Midbrain (tissue), 1 donor: ENCODE data around the gene DYNC2LI1.
"Not testable (repeated sequence)": the region's sequence is repeated elsewhere in the genome, so short reads cannot be mapped to it uniquely, and the experiment has no call there.

Experiments
- DNase-seq: peaks from one replicate; lab custom pipeline; 2025; lab: John Stamatoyannopoulos, UW

The DYNC2LI1 gene

DNA sequence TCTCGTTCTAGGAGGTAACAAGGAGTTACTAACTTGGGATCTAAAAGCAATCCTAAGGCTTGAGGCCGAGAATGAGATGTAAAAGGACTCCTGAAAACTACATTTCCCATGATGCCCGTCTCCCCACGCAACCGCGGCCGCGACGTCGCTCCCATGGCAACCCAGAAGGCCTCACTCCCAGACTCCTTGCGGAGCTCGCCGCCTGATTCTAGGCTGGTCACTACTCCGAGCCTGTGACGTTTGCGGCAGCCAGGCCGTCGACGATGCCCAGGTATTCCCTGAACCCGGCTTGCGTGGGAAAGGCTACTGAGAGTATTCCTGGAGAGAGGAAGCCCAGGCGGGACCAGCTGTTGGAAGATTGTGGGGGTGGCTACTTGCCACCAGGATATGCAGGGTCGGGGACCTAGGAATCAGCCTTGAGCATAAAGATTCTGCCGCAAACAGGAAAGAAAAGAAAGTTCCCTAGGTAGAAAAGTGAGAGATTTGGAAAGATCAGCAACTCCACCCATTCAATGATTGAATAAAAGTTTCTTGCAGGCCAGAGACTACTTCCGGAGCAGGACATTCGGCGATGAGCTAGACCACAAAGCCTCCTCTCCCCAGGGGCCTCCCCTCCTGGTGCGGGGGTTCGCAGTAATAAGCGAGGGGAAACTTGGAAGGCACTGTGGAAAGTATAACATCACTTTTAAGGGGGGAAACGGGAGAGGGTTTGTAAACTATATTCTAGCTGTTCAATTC lies at the start of gene DYNC2LI1:
Gene DYNC2LI1, plus strand, starts transcription at position 164 of the 738 bp plus-strand sequence. Its CDS starts 100 bp downstream, at position 264.
- DNase-seq, result peak; percentile 92

DNA sequence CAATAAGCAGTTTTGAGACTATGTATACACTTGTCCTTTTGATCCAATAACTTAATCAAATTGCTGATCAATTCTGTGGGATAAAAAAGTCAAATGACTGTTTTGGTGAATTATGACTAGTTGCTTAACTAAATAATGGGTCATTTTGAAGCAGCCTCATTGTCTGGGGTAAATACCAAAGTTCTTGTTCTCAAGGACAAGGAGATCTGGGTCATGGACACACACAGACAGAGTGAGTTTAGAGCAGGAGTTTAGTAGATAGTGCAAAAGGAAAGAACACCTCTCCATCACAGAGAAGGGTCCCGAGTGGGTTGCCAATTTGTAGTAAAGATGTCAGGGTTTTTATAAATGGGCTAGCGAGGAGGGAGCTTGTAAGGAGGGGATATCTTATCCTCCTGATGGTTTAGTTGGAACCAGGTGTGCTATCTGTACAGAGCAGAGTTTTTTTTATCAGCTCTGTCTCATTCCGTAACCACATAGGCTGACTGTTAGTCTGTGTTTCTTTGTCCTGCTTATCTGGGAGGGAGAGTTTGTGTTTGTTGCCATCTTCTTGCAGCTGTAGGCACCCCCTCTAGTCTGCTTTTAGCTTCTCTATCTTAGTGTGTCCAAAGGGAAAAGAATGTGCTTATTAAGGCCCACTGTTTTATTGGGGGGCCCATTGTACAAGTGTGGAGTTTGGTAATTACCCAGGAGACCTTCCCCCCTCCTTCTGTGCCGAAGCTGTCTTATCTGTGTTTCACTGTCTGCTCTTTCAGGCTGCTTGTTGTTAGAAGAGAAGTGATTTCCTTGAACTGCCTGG lies 48.9 kb upstream of the DYNC2LI1 start:
- DNase-seq, result no peak

DNA sequence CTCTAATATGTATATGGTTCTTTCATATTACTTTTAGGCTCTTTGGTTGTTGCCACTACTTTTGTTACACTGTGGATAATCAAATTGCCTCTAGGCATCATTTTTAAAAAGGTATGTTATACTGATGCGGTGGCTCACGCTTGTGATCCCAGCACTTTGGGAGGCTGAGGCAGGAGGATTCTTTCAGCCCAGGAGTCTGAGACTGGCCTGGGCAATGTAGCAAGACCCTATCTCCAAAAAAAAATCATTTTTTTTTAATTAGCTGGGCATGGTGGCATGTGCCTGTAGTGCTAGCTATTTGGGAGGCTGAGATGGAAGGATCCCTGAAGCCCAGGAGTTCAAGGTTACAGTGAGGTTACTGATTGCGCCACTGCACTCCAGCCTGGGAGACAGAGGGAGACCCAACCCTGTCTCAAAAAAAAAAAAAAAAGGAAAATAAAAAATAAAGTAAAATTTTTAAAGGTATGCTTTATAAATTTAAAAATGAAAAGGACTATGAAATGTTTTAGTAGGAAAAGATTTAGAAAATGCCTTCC lies 48.1 kb upstream of the DYNC2LI1 start:
- DNase-seq, result no peak

DNA sequence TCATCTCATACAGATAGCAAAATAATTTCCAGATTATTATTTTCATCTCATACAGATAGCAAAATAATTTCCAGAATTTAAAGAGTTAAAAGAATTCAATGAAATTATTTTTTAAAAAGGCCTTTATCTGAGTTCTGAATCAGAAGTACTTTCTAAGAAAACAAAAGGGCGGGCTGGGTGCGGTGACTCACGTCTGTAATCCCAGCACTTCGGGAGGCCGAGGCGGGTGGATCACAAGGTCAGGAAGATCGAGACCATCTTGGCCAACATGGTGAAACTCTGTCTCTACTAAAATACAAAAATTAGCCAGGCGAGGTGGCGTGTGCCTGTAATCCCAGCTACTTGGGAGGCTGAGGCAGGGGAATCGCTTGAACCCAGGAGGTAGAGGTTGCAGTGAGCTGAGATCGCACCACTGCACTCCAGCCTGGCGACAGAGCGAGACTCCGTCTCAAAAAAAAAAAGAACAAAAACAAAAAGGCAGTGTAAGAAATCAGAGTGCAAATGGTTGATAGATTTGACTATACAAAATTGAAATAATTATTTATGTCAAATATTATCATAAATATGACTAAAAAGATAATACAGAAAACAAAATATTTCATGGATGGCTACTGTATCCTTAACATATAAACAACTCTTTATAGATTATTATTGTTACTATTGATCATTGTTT lies 46.7 kb upstream of the DYNC2LI1 start:
- DNase-seq, result not testable (repeated sequence)

DNA sequence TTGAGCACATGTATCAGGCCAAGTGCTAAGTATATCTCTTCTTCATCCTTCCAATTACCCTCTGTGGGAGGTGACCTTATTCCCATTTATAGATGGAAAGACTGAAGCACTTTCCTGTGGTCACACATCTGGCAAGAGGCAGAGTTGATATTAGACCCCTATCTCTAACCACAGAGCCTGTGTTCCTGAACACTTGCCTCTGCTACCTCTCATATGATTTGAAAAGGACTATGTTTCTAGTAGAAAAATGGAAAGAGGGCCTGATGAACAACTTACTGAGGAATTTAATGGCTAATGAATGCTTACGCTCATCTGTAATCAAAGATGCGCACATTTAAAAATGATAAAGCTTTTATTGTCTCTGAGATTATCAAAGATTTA lies 46.2 kb upstream of the DYNC2LI1 start:
- no peak for DNase-seq

DNA sequence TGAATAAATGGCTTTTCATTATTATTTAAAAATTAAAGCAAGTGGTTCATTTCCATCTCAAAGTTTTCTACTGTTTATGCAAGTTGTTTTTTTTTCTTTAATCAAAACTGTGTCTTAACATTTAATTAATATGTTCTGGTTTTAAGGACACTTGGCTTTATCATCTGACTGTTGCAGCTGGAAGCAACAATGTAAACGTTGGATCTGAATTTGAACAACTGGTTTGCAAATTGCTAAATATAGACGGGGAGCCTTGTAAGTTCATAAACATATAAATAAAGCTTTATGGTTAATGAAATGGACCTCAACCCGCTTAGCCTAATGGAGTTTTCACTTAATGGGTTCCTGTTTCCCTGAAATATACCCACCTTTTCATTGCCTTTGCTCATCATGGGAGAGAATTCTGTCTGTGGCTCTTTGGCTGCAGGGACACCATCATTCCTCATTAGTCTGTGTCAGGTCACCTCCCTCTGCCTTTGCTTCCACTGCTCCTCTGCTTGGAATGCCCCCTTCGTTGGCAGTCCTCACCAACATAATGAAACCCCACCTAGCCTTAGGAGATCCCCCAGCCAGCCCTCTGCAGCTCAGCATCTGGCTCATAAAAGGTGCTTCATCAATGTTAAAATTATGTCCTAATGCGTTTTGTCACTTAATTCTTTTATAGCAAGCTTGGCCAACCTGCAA lies 44.2 kb upstream of the DYNC2LI1 start:
- no peak for DNase-seq

DNA sequence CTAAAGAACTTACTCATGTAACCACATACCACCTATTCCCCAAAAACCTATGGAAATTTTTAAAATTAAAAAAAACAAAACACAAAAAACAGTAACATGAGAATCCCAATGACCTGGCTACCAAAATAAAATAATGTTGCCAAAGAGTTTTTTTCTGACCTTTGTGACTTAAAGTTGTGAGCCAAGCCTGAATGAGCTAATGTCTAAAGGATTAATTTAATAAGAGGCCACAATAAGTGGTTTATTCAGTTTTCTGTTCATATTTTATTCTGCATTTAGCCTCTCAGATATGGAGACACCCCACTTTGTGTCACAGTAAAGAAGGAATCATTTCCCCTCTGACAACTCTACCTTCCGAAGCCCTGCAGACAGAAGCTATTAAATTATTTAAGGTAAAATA lies 42.6 kb upstream of the DYNC2LI1 start:
- DNase-seq, result no peak

DNA sequence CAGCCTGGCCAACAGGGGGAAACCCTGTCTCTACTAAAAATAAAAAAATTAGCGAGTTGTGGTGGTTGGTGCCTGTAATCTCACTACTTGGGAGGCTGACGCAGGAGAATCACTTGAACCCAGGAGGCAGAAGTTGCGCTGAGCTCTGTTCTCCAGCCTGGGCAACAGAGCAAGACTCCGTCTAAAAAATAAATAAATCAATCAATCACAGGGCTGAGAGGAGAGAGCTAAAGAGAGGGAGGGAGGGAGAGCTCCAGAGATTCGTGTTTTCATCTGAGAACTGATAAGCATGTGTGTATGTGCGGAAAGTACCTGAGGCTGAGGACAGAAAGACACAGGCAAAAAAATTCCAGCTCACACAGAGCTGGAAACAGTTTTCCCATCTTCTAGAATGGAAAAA lies 37.2 kb upstream of the DYNC2LI1 start:
- DNase-seq, result no peak

DNA sequence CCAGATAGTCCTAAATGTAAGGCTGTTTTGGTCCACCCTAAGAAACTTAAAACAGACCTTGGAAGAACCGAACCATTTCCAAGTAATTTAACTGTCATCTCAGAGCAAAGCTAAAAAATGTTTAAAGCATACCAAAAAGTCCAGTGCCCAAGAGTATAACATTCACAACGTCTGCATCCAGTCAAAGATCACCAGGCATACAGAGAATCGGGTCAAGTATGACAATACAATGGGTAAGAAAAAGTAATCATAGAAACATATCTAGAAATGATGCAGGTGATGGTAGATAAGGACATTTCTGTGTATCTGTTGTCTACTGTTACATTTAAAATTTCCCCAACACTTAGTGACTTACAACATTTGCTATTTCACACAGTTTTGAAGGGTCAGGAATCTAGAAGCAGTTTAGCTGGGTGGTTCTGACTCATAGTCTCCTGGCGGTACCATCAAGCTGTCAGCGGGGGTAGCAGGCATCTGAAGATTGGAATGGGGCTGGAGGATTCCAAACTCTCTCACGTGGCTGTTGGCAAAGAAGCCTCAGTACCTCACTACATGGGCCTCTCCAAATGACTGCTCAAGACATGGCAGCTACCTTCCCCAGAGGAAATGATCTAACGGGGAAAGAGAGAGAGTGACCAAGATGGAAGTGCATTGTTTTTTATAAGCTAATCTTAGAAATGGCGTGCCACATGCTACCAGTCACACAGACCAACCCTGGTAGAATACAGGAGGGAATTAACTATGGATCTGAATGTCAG lies 36.6 kb upstream of the DYNC2LI1 start:
- DNase-seq, result no peak

DNA sequence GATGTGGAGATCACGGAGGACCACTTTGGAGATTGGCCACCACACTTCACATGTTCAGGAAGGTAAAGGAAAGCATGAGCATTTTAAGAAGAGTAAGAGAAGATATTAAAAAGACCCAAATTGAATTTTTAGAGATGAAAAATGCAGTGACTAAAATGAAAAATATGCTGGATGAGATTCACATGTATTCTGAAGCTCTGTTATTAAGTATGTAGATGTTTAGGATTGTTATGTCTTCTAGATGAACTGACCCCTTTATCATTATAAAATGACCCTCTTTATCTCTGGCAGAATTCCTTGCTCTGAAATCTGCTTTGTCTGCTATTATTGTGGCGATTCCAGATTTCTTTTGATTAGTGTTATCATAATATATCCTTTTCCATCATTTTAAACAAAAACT lies 36.0 kb upstream of the DYNC2LI1 start:
- DNase-seq, result no peak

DNA sequence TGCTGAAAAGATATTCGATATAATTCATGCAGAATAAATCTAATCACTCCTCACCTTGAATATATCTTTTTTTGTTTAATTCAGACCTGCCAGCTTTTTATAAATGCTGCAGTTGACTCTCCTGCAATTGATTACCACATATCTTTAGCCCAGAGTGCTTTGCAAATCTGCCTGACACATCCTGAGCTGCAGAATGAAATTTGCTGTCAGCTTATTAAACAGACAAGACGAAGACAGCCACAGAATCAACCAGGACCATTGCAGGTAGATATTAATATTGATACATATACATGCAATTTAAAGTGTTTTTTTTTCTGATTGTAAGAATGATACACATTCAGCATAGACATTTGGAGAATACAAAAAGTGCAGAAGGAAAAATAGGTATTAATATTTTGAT lies 35.6 kb upstream of the DYNC2LI1 start:
- no peak for DNase-seq

DNA sequence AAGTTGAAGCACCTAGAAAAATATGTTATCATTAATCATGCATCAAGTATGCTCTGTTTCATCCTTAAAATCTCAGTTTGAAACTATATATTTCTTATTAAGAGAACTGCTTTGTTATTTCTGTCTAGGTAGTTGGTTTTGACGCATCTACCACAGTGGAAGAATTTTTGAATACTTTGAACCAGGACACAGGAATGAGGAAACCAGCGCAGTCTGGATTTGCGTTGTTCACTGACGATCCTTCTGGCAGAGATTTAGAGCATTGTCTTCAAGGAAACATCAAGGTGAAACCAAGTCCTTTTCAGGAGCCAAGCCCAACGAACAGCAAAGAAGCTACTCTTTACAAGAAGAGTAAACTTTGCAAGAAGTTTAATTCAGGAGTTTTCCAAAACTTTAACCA lies 30.1 kb upstream of the DYNC2LI1 start:
- no peak for DNase-seq

DNA sequence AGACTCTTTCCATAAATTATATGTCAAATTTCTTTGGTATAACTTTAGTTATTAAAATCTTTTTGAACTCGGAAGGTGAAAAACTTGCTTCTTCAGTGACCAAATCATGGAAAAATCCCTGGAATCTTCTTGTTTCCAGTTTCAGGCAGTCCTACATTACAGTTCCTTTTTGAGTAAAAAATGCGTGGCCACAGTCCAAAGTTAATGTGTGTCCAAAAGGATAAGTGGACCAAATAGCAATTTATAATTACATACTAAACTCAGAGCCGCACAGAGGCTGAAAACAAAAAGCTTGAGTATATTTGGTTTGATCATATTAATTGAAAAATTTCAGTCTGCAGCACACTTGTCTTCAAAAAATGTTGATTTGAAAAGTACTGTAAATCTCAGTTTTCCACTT lies 28.4 kb upstream of the DYNC2LI1 start:
- no peak for DNase-seq

DNA sequence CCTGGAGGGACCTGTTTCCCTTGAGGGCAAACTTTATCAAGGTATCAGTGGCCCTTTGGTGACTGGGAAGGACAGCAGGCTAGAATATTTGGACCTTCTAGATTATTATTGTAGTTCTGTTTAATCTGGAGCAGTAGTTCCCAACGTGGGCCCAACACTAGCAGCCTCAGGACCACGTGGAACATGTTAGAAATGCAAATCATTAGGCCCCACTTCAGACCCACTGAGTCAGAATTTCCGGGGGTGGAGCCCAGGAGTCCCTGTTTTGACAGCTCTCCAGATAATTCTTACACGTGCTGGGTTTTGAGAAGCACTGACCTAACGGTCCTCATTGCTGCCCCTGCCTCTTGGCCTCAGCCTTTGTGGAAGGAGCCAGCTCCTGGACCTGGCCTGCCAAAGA lies 25.5 kb upstream of the DYNC2LI1 start:
- DNase-seq, result no peak

DNA sequence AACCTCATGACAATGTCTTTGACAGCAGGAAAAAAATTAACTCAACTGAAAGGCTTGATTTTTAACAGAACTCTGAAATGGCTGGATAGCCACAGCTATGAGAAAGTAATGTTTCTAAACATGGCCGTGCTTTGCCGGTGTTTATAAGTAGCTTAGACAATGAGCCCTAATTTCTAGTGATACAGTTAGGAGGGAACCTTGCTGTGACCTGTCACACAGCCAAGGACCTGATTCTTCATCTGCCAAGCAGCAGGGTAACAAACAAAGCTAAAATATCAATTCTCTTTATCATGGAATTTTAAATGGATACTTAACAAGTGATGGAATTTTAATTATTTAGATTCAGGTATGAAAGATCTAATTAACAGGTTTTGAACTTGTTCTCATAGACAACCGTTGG lies 24.3 kb upstream of the DYNC2LI1 start:
- no peak for DNase-seq

DNA sequence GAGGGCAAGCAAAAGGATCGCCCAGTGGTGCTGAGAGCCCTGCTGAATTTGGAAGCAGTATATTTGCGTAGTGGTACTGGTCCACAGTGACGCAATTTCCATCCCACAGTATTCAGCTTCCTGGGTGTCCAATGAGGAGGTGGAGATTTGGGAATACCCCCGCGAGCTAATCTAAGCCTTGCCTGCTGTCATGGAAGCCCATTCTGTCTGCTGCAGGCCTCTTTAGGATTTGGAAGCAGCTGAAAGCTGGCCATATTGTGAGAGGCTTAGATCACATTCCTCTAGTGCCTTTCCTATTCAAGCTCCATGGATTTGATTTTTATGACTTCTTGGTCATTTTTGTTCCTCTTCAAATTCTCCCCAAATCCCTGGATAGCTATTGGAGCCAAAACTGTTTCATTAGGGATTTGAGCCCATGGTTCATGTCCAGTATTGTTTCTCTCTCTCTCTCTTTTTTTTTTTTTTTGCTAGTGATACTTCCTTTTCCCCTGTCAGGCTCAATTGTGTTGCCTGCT lies 22.3 kb upstream of the DYNC2LI1 start:
- DNase-seq, result no peak

DNA sequence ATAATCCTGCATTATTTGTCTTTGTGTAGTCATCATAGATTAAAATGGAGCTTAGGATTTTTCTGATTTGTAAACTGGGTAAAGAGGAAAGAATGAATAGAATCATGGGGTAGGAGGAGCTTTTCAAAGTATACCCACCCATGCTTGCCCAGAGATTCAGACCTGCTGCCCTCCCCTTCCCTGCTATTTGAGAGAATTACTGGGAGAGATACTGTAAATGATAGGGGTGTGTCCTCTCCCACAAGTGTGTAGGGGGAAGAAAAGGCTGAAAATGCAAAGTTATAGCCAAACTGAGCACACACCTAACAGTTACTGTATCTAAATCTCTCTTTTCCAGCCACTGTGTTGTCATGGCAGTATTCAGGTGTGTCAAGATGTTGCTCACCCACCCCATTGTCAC lies 21.5 kb upstream of the DYNC2LI1 start:
- DNase-seq, result no peak

DNA sequence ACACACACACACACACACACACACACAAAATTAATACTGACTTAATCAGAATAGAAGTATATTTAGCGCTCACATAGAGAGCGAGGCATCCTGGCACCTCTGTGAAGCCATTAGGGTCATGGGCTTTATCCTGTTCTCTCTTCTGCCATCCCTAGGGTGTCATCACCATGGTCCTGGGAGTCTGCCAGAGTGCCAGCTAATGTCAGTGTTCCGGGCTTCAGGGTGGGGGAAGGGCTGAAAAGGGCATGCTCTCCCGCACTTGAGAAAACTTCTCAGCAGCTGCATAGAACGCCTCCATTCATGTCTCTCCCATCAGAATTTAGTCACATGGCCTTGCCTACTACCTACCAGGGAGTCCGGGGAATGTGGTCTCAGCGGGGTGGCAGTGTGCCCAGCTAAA lies 19.7 kb upstream of the DYNC2LI1 start:
- no peak for DNase-seq

DNA sequence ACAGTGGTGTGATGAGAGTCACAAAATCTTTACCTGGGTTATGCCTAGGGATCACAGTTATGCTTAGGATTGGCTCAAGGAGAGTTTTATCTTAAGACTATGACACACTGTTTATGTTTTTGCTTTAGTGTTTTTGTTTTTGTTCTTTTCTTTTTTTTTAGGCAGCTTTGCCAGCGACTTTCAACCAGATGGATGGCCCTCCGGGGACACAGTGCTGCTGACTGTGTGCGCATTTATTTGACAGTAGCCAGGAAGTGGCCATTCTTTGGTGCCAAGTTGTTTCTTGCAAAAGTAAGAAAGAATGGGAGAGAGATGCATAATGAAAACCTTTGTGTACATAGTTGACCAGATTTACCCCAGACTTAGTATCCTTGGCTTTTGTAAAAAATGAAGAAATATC lies 15.1 kb upstream of the DYNC2LI1 start:
- DNase-seq, result no peak

DNA sequence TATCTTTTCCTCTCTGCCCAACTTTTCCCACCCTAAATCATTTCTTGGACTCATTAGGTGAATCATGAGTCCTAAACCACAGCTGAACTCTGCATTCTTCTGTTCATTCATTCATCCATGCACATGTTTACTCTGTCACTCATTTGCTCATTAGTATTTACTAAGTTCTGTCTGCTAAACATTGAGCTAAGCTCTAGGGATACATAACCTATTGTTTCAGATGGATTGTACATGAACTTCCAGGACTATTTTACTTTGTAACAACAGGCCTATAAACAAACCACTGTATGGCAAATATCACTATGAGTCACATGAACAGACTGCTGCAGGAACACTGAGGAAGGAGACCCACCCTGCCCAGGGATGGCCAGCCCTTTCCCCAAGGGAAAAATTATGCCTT lies 14.6 kb upstream of the DYNC2LI1 start:
- DNase-seq, result no peak

DNA sequence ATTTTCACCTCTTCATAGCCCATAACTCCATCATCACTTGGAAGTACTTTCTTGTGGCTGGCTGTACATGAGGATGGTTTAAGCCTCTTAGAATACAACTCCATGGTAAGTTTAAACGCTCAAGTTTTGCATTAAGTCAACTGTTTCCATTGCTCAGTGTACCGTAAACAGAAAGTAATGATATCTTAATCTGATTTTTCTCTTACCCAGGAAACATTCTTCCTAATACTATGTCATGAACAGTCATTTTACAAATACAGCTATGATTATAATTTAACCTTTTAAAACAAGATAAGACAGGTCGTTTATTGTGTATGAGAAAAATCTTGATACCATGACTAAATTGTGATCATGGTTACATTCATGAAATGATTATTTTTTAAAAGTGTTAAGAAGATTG lies 11.6 kb upstream of the DYNC2LI1 start:
- DNase-seq, result no peak
